WTC11 (cell line): ENCODE results near the gene MRTFB. TPM values are rescaled to one million over a fixed set of nuclear protein-coding genes. Genes with fewer than 3 reads are reported as not detected.

Experiments
- ATAC-seq: fragments of 200-7000 bp; cut with Tn5 transposase; 2 replicates; pipeline ENCODE4 v1.10.0; 2021; ENCODE audit warnings: mild to moderate bottlenecking, moderate library complexity
- CTCF ChIA-PET: fragments of 300-600 bp; sonication (Branson Sonifier 250); formaldehyde crosslinking; loops from one replicate; lab custom pipeline; 2021; ENCODE audit warnings: antibody characterized with exemption; lab: Charles Lee
- POLR2A ChIA-PET: fragments of 350-600 bp; sonication (Branson Sonifier 250); formaldehyde crosslinking; loops from one replicate; lab custom pipeline; 2021; ENCODE audit warnings: antibody characterized with exemption; lab: Charles Lee
- DNase-seq: peaks from one replicate; pipeline ENCODE4 v3.0.0; 2021; ENCODE audit warnings: low spot score
- H3K27ac Mint-ChIP-seq: 2 replicates; pipeline ENCODE4 v1.8.0; 2021; ENCODE audit warnings: mixed read lengths
- H3K27me3 Mint-ChIP-seq: 2 replicates; pipeline ENCODE4 v1.8.0; 2021; ENCODE audit warnings: low read depth, mild to moderate bottlenecking, moderate library complexity, mixed read lengths
- H3K36me3 Mint-ChIP-seq: 2 replicates; pipeline ENCODE4 v1.8.0; 2021; ENCODE audit warnings: mixed read lengths
- H3K4me1 Mint-ChIP-seq: 2 replicates; pipeline ENCODE4 v1.8.0; 2022; ENCODE audit warnings: mixed read lengths
- H3K4me3 Mint-ChIP-seq: 2 replicates; pipeline ENCODE4 v1.8.0; 2021; ENCODE audit warnings: mild to moderate bottlenecking, moderate library complexity, mixed read lengths
- H3K9me3 Mint-ChIP-seq: 2 replicates; pipeline ENCODE4 v1.8.0; 2021; ENCODE audit warnings: mixed read lengths
- ARID4B ChIP-seq: sonication (generic); formaldehyde crosslinking; IDR thresholded peaks from 2 replicates; pipeline ENCODE4 v1.8.0; 2023; ENCODE audit warnings: missing genetic modification reagents, mild to moderate bottlenecking, borderline replicate concordance
- CREM ChIP-seq: sonication (generic); formaldehyde crosslinking; IDR thresholded peaks from 2 replicates; pipeline ENCODE4 v1.8.1; 2022; ENCODE audit warnings: mild to moderate bottlenecking, missing genetic modification reagents, moderate library complexity
- ERG ChIP-seq: fragments of 250-450 bp; sonication (Bioruptor Pico); IDR thresholded peaks from 2 replicates; pipeline ENCODE4 v1.8.0; 2021; ENCODE audit warnings: mild to moderate bottlenecking
- FOXP4 ChIP-seq: sonication (generic); formaldehyde crosslinking; IDR thresholded peaks from 2 replicates; pipeline ENCODE4 v1.8.0; 2022; ENCODE audit warnings: mild to moderate bottlenecking, missing genetic modification reagents
- HMGXB4 ChIP-seq: sonication (generic); formaldehyde crosslinking; IDR thresholded peaks from 2 replicates; pipeline ENCODE4 v1.8.1; 2023; ENCODE audit warnings: mild to moderate bottlenecking, moderate library complexity, missing genetic modification reagents
- MAX ChIP-seq: sonication (generic); formaldehyde crosslinking; IDR thresholded peaks from 2 replicates; pipeline ENCODE4 v1.8.0; 2022; ENCODE audit warnings: mild to moderate bottlenecking, missing genetic modification reagents
- MLX ChIP-seq: sonication (generic); formaldehyde crosslinking; IDR thresholded peaks from 2 replicates; pipeline ENCODE4 v1.8.1; 2023; ENCODE audit warnings: mild to moderate bottlenecking, missing genetic modification reagents, moderate library complexity
- MYBL2 ChIP-seq: sonication (generic); formaldehyde crosslinking; IDR thresholded peaks from 2 replicates; pipeline ENCODE4 v1.8.1; 2023; ENCODE audit warnings: mild to moderate bottlenecking, moderate library complexity, missing genetic modification reagents
- NFYB ChIP-seq: sonication (generic); formaldehyde crosslinking; conservative IDR thresholded peaks from 2 replicates; pipeline ENCODE4 v1.8.0; 2022; ENCODE audit warnings: low read depth, missing genetic modification reagents
- RELA ChIP-seq: sonication (generic); formaldehyde crosslinking; IDR thresholded peaks from 2 replicates; pipeline ENCODE4 v1.8.1; 2022; ENCODE audit warnings: missing genetic modification reagents, mild to moderate bottlenecking, borderline replicate concordance
- TEAD1 ChIP-seq: sonication (generic); formaldehyde crosslinking; IDR thresholded peaks from 2 replicates; pipeline ENCODE4 v1.8.0; 2022; ENCODE audit warnings: mild to moderate bottlenecking, missing genetic modification reagents
- ZBTB43 ChIP-seq: sonication (generic); formaldehyde crosslinking; IDR thresholded peaks from 2 replicates; pipeline ENCODE4 v1.8.1; 2023; ENCODE audit warnings: mild to moderate bottlenecking, missing genetic modification reagents
- ZNF416 ChIP-seq: fragments of 250-450 bp; sonication (Bioruptor Pico); IDR thresholded peaks from 2 replicates; pipeline ENCODE4 v1.9.0; 2021; ENCODE audit warnings: mild to moderate bottlenecking, inconsistent platforms
- ZNF423 ChIP-seq: fragments of 250-450 bp; sonication (Bioruptor Pico); IDR thresholded peaks from 2 replicates; pipeline ENCODE4 v2.1.2; 2022; ENCODE audit warnings: mild to moderate bottlenecking, moderate library complexity
- total RNA-seq: library from RNA; stranded (reverse); gene quantifications from 3 replicates; pipeline ENCODE4 v1.2.3, GENCODE V29; 2021

The MRTFB gene
- total RNA-seq, 1 experiment from 2014 or later = 30.8 TPM

- POLR2A ChIA-PET = interaction anchor here (0.6 kb wide), 1 partner anchor 62 kb away, joined by 3 read pairs; no protein-coding TSS in a partner anchor
- Mint-ChIP-seq H3K4me1 (peaks cover 45% of the 10 kb centered on the region), H3K36me3 (peaks cover 3% of the 10 kb centered on the region; the same call in 1 of the 2 replicates), H3K4me3 (peak overlapping the region; percentile 84), H3K27me3 (no peaks in the 10 kb centered on the region; the same call in none of the 2 replicates), H3K27ac (peak overlapping the region; percentile 94), H3K9me3 (peaks cover 5% of the 10 kb centered on the region)
- CTCF ChIA-PET = interaction anchor here (1.0 to 3.8 kb wide), 5 partner anchors 15 to 365 kb away, joined by 3 to 50 read pairs (median 5); partner anchors contain the start of gene ERCC4
- ATAC-seq = no peak
- DNase-seq = no peak
- no peak for TF ChIP-seq RELA
- TF ChIP-seq, all 79 proteins: peak for 0
Measured at GRCh38 chr16:14284371-14284770, 213.3 kb downstream of the MRTFB start.

GRCh38 chr16:14284930-14285512, 213.9 kb downstream of the MRTFB start:
- Mint-ChIP-seq H3K9me3 (peaks cover 7% of the 10 kb centered on the region), H3K36me3 (peaks cover 3% of the 10 kb centered on the region; the same call in 1 of the 2 replicates), H3K27ac (no peak overlapping the region), H3K27me3 (no peaks in the 10 kb centered on the region; the same call in none of the 2 replicates), H3K4me3 (peak overlapping the region; percentile 84), H3K4me1 (peaks cover 43% of the 10 kb centered on the region)
- ChIA-PET CTCF (interaction anchor here (0.6 to 3.8 kb wide), 14 partner anchors 14 to 411 kb away, joined by 3 to 50 read pairs (median 5); partner anchors contain the start of gene ERCC4), POLR2A (interaction anchor here (1.3 kb wide), 1 partner anchor 10 kb away, joined by 3 read pairs; no protein-coding TSS in a partner anchor)
- ATAC-seq = peak; percentile 8
- DNase-seq = peak; percentile 68
- no peak for TF ChIP-seq ERG (CRISPR knock-in tag)
- peak; percentile 66 for TF ChIP-seq ZNF423 (CRISPR knock-in tag)

- Mint-ChIP-seq H3K9me3 (peaks cover 7% of the 10 kb centered on the region), H3K4me3 (peak overlapping the region; percentile 84), H3K4me1 (peaks cover 35% of the 10 kb centered on the region), H3K27me3 (no peaks in the 10 kb centered on the region; the same call in none of the 2 replicates), H3K36me3 (peaks cover 3% of the 10 kb centered on the region; the same call in 1 of the 2 replicates), H3K27ac (no peak overlapping the region)
- POLR2A ChIA-PET = interaction anchor here (1.3 to 1.7 kb wide), 2 partner anchors 9 to 14 kb away, joined by 3 to 6 read pairs; no protein-coding TSS in a partner anchor
- DNase-seq = peak; percentile 95
- peak; percentile 74 for ATAC-seq
- CTCF ChIA-PET = interaction anchor here (0.6 to 3.8 kb wide), 17 partner anchors 14 to 412 kb away, joined by 3 to 50 read pairs (median 5); partner anchors contain the start of gene ERCC4
- TF ChIP-seq NFYB (CRISPR knock-in tag) (no peak), ARID4B (peak; percentile 35; the same call in 1 of the 2 replicates), ZBTB43 (CRISPR knock-in tag) (0 out of 2 replicates have a peak, but pooled peaks have one; percentile 14), MLX (CRISPR knock-in tag) (0 out of 2 replicates have a peak, but pooled peaks have one; percentile 28), TEAD1 (peak; percentile 55), HMGXB4 (CRISPR knock-in tag) (peak; percentile 100), MYBL2 (CRISPR knock-in tag) (no peak; the same call in 1 of the 2 replicates), CREM (peak; percentile 67), MAX (CRISPR knock-in tag) (no peak; the same call in 1 of the 2 replicates), ZNF416 (CRISPR knock-in tag) (peak; percentile 13; the same call in 1 of the 2 replicates), FOXP4 (peak; percentile 41; the same call in 1 of the 2 replicates), ZNF423 (CRISPR knock-in tag) (peak; percentile 66; the same call in 1 of the 2 replicates)
Measured at GRCh38 chr16:14285513-14286367, 214.6 kb downstream of the MRTFB start.
